Aorta (tissue), 5 donors: ENCODE measurements around the gene CMKLR1. TPM values are rescaled to one million over a fixed set of nuclear protein-coding genes. Genes with fewer than 3 reads are reported as not detected.

ENCODE experiments used
- ATAC-seq: fragments of 200-7000 bp; cut with Tn5 transposase; one replicate; pipeline ENCODE4 v1.9.1; 2022; ENCODE audit warnings: moderate library complexity; ENCODE audit not compliant: low FRiP score
- DNase-seq, 2 donors: peaks; one replicate each; pipeline ENCODE4 v3.0.0-alpha.2; 2020
- H3K27ac ChIP-seq, 2 donors: one replicate each; pipeline ENCODE4 v1.5.1; 2013; ENCODE audit warnings: low read length in 2 of 2, mild to moderate bottlenecking in 2 of 2, moderate library complexity in 2 of 2, control low read depth in 1 of 2, inconsistent platforms in 1 of 2, low read depth in 1 of 2
- H3K27me3 ChIP-seq, 2 donors: one replicate each; pipeline ENCODE4 v1.6.1; 2013; ENCODE audit warnings: control low read depth in 1 of 2, low read length in 1 of 2, mild to moderate bottlenecking in 1 of 2, moderate library complexity in 1 of 2; ENCODE audit not compliant: insufficient read depth in 2 of 2, control insufficient read depth in 1 of 2
- H3K36me3 ChIP-seq, 2 donors: one replicate each; pipeline ENCODE4 v1.6.1; 2013; ENCODE audit warnings: control low read depth in 1 of 2, low read length in 1 of 2, mild to moderate bottlenecking in 1 of 2; ENCODE audit not compliant: insufficient read depth in 2 of 2, control insufficient read depth in 1 of 2
- H3K4me1 ChIP-seq, 2 donors: one replicate each; pipeline ENCODE4 v1.6.1; 2013; ENCODE audit warnings: low read length in 2 of 2, control low read depth in 1 of 2, mild to moderate bottlenecking in 1 of 2, moderate library complexity in 1 of 2; ENCODE audit not compliant: insufficient read depth in 2 of 2, control insufficient read depth in 1 of 2
- H3K4me3 ChIP-seq, 2 donors: one replicate each; pipeline ENCODE4 v1.5.1; 2013; ENCODE audit warnings: low read length in 2 of 2, control low read depth in 1 of 2, mild to moderate bottlenecking in 1 of 2
- H3K9me3 ChIP-seq: one replicate; pipeline ENCODE4 v1.6.1; 2013; ENCODE audit warnings: mild to moderate bottlenecking, low read length; ENCODE audit not compliant: control insufficient read depth
- WGBS, 2 donors: extraction: QIAGEN DNeasy Blood & Tissue Kit; methylation state at CpG; one replicate each; pipeline ENCODE4 v1.1.7; 2013; 5-methylcytosine and 5-hydroxymethylcytosine counted together
- intact Hi-C, 2 donors: fragments of 100-400 bp; cut with DNase I; formaldehyde crosslinking; loops; one replicate each; pipeline versions ENCODE4 v1.14.2 to v1.15.0; 2022
- polyA plus RNA-seq, 2 donors: library from polyadenylated mRNA; stranded (reverse); fragments of 200-250 nt; gene quantifications; one replicate each; pipeline ENCODE4 v1.2.3, GENCODE V29; 2013
- total RNA-seq, 2 donors: library from RNA; stranded (reverse); fragmentation: NEBNext Ultra II Directional; extraction: Animal tissue kit (Norgen Biotek cat#: 25700); gene quantifications; one replicate each; pipeline ENCODE4 v1.2.1, GENCODE V29; 2021
- donor health status: healthy with polysubstance abuse.
- donor health status: Bipolar disorder and iron deficiency.
- donor health status: DM: no; HTN: no; CAD: no.
- donor health status: DM: no; HTN: no; CAD: no.
- donor health status: DM: yes; HTN: yes; CAD: no.

Gene CMKLR1
- total and polyA plus RNA-seq, 4 donors: 9.1 to 55.4 (median 26.8) TPM

DNA sequence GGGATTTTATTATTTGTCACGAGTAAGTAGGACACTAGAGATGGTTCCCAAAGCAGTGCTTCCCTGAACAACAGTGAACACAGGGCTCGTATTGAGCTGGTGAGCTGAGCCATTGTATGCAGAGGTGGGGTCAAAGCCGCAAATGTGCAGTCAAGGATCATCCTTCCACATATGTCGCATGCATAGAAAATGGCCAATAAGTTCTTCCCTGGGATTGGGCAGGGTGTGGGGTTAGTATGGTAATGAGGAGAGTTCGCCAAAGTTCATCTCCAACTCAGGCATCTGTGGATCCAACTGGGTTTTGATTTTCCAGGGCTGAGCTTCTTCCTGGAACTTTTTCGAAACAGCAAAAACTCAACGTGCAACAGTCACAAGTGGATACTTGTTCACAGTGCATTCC lies 86.6 kb downstream of the CMKLR1 start:
- peaks cover 0 to 5% of the 10 kb centered on the region in 2 donors for H3K27me3 ChIP-seq
- no peak overlapping the region for H3K27ac ChIP-seq
- WGBS, 2 donors: 88% methylated on average over 7 of the region's 7 CpGs
- no peaks in the 10 kb centered on the region for H3K36me3 ChIP-seq
- H3K4me3 ChIP-seq: no peak overlapping the region
- DNase-seq: no peak
- no peaks in the 10 kb centered on the region for H3K9me3 ChIP-seq
- intact Hi-C loops: no loop called here
- H3K4me1 ChIP-seq: no peaks in the 10 kb centered on the region
- ATAC-seq: no peak

DNA sequence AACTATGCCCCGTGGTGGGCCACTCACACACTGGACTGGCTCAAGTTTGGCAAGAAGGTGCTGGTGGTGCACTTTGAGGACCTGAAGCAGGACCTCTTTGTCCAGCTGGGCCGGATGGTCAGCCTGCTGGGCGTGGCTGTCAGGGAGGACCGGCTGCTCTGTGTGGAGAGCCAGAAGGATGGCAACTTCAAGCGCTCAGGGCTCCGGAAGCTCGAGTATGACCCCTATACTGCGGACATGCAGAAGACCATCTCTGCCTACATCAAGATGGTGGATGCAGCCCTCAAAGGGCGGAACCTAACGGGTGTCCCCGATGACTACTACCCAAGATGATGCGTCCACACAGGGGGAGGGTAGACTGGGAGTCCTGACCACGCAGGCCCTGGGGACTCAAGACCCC lies 91.1 kb downstream of the CMKLR1 start:
- no peak for DNase-seq
- no peaks in the 10 kb centered on the region for H3K27me3 ChIP-seq
- no peak for ATAC-seq
- no peaks in the 10 kb centered on the region for H3K9me3 ChIP-seq
- no peaks in the 10 kb centered on the region for H3K36me3 ChIP-seq
- no peak overlapping the region for H3K4me3 ChIP-seq
- intact Hi-C loops: no loop called here
- WGBS, 2 donors: 89 to 91% methylated on average over 13 of the region's 13 CpGs
- no peaks in the 10 kb centered on the region for H3K4me1 ChIP-seq
- H3K27ac ChIP-seq: no peak overlapping the region

DNA sequence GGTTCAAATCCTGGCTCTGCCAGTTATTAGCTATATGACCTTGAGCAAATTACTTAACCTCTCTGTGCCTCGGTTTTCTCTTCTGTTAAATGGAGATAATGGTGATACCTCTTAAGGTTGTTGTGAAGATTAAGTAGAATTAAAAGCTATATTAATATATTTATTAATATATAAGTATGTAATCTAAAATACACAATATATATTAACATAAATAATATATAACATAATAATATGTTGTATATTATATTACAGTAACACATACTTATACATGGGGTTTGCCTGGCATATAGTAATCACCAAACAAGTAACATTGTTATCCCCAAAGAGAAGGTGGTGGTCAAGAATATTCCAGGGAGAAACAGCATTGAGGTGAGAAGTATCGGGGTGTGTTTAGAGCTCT lies 92.0 kb downstream of the CMKLR1 start:
- Histone ChIP-seq H3K4me3 (no peak overlapping the region), H3K4me1 (no peaks in the 10 kb centered on the region), H3K36me3 (no peaks in the 10 kb centered on the region), H3K27me3 (no peaks in the 10 kb centered on the region), H3K27ac (no peak overlapping the region), H3K9me3 (no peaks in the 10 kb centered on the region)
- WGBS, 2 donors: 80% methylated on average over 2 of the region's 2 CpGs
- intact Hi-C loops: no loop called here
- DNase-seq: no peak
- no peak for ATAC-seq

DNA sequence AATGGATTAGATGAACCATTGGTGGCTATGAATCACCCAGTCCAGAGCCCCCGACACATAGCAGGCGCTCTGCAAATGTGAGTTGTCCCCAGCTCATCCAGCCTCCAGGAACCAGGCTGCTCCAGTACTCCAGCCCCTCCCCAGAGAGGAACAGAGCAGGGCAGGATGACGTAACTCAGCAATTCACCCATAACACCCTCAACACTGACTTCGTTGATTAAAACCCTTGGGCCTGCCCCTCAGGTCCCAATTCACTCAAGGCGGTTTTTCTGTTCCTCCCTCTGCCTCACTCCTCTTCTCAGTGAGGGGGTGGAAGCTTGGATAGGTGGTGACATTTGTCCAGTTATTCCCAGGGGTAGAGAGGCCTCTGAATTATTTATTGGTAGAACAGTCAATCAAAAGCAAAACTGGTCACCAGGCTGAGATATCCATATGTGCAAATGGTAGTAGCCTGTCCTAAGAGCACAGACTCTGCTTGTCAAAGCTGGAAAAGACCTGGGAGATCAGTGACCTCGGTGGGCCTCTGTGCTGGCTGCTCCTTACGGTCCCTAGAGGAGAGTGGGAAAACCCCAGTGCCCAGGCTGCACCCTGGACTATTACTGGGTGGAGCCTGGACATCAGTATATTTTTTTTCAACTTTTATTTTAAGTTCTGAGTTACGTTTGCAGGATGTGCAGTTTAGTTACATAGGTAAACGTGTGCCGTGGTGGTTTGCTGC lies 97.0 kb downstream of the CMKLR1 start:
- ATAC-seq: no peak
- WGBS, 2 donors: 62 to 64% methylated on average over 10 of the region's 10 CpGs
- Histone ChIP-seq H3K4me3 (no peak overlapping the region), H3K9me3 (no peaks in the 10 kb centered on the region), H3K4me1 (no peaks in the 10 kb centered on the region), H3K36me3 (no peaks in the 10 kb centered on the region), H3K27me3 (no peaks in the 10 kb centered on the region), H3K27ac (no peak overlapping the region)
- intact Hi-C loops: no loop called here
- no peak for DNase-seq

DNA sequence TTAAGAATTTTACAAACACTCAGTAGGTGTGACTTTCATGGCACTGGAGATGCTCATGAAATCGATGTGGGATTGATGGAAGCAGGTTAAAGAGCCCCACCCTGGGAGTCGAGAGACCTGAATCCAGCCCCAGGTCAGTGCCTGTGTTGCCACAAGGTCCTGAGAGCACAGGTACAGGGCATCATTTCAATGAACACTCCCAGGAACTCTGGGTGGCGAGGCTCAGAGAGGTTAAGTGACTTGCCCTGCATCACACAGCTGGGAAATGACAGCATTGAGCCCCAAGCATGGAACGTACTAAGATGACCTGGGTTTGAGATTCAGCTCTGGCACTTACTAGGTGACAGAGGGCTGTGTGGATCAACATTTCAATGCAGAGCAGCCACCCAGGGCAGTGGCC lies 98.2 kb downstream of the CMKLR1 start:
- H3K4me3 ChIP-seq: no peak overlapping the region
- DNase-seq (no peak), ATAC-seq (no peak)
- no peaks in the 10 kb centered on the region for H3K9me3 ChIP-seq
- intact Hi-C loops: no loop called here
- no peaks in the 10 kb centered on the region for H3K4me1 ChIP-seq
- H3K36me3 ChIP-seq: no peaks in the 10 kb centered on the region
- H3K27ac ChIP-seq: no peak overlapping the region
- WGBS, 2 donors: 92 to 93% methylated on average over 4 of the region's 4 CpGs
- H3K27me3 ChIP-seq: no peaks in the 10 kb centered on the region

DNA sequence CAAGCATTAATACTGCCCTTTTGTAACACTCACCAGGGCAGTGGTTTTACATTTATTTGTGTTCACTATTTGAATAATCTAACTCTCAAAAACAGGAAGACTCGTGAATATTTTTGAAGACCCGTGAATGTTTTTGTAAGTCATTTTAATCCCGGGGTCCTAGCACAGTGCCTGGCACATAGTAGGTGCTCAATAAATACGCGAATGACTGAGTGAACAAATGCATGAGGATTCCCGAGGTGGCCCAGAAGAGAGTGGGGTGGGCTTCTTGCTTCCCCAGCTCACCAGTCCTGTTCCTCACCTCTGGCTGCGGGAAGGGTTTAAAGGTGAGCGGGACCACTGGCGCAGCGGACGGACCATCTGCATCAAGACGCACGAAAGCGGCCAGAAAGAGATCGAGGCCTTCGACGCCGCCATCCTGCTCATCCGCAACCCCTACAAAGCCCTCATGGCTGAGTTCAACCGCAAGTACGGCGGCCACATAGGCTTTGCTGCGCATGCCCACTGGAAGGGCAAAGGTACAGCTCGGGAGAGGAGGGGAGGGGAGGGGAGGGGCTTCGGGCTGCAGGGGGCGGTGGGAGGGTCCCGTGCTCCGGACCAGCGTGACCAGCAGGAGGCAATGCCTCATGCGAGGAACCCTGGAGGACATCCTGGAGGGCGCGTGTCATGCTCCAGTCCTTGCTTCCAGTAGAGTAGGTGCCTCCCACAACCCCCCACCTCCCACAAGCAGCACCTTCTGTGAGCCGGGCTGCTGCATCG lies 98.9 kb downstream of the CMKLR1 start:
- 44 to 69% methylated on average over 28 to 34 of the region's 34 CpGs for WGBS, 2 donors
- Histone ChIP-seq H3K9me3 (no peaks in the 10 kb centered on the region), H3K27me3 (no peaks in the 10 kb centered on the region), H3K27ac (no peak overlapping the region), H3K4me3 (no peak overlapping the region), H3K4me1 (no peaks in the 10 kb centered on the region), H3K36me3 (no peaks in the 10 kb centered on the region)
- intact Hi-C loops: no loop called here
- no peak for ATAC-seq
- DNase-seq: no peak

DNA sequence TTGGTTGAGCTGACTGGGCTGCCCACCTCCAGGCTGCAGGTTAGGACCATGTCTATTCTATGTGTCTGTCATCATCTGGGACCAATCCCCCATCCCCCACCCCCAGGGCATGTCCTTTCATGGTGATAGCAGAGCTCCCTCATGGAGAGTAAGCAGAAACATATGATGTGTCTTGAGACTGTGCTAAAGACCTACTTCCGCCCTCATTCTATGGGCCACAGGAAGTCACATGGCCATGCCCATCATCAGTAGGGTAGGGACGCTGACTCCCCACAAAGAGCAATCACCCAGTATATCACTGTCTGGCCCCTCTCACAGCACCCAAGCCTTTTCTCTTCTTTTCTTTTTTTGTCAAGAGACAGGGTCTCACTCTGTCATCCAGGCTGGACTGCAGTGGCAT lies 99.7 kb downstream of the CMKLR1 start:
- Histone ChIP-seq H3K4me3 (no peak overlapping the region), H3K27ac (no peak overlapping the region), H3K36me3 (no peaks in the 10 kb centered on the region), H3K9me3 (no peaks in the 10 kb centered on the region), H3K27me3 (no peaks in the 10 kb centered on the region), H3K4me1 (no peaks in the 10 kb centered on the region)
- WGBS, 2 donors: 71 to 86% methylated on average over 2 of the region's 2 CpGs
- intact Hi-C loops: no loop called here
- no peak for DNase-seq
- ATAC-seq: no peak

DNA sequence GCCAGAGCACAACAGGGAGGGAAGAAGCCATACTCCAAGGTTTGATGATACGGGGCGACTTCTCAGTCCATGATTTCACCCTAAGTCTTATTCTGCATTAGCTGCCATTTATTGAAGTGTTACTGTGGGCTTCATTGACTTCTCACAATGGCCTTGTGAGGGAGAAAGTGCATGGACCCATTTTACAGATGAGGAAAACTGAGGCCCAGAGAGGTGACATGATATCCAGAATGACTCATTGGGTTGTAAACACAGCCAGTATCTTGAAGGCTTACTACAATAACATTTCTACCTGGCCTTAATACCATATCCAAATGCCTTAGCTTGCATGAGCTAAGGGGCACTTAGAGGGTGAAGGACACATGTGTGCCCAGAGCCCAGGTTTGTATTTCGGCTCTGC lies 100.6 kb downstream of the CMKLR1 start:
- WGBS, 2 donors: 94 to 98% methylated on average over 3 of the region's 3 CpGs
- ATAC-seq: no peak
- H3K4me1 ChIP-seq: no peaks in the 10 kb centered on the region

More for the DNA sequence above, 100.6 kb downstream of the CMKLR1 start:
- no peaks in the 10 kb centered on the region for H3K27me3 ChIP-seq
- intact Hi-C loops: no loop called here
- H3K4me3 ChIP-seq: no peak overlapping the region
- DNase-seq: no peak
- H3K27ac ChIP-seq: no peak overlapping the region
- no peaks in the 10 kb centered on the region for H3K36me3 ChIP-seq
- no peaks in the 10 kb centered on the region for H3K9me3 ChIP-seq
